ENCODE measurements around the gene ZNF174.
A peak's percentile ranks its signal among the peaks of the same experiment; 100 is the strongest.

Gene ZNF174

GRCh38 chr16:3400779-3401688, at the start of gene ZNF174, which contains the start of gene ZSCAN32:
TSS of gene ZNF174 (plus strand) at chr16:3401215. CDS start at chr16:3402005, 790 bp downstream.
TSS of gene ZSCAN32 (minus strand) at chr16:3401004. CDS start at chr16:3397557, 3,447 bp downstream.
- peak; percentile 84 for DNase-seq

GRCh38 chr16:3355589-3355988, 45.4 kb upstream of the ZNF174 start, which contains the start of gene OR2C1:
TSS of gene OR2C1 (plus strand) at chr16:3355889. CDS start at chr16:3355941, 52 bp downstream.
- no peak for DNase-seq

GRCh38 chr16:3356118-3356517, 44.9 kb upstream of the ZNF174 start:
- no peak for DNase-seq

- no peak for DNase-seq
Measured at GRCh38 chr16:3358871-3359270, 42.1 kb upstream of the ZNF174 start.

GRCh38 chr16:3362931-3363330, 38.1 kb upstream of the ZNF174 start:
- no peak for DNase-seq

GRCh38 chr16:3363793-3364192, 37.2 kb upstream of the ZNF174 start:
- DNase-seq = no peak

GRCh38 chr16:3364774-3365427, 36.1 kb upstream of the ZNF174 start:
- DNase-seq = peak; percentile 91

GRCh38 chr16:3369073-3369472, 31.9 kb upstream of the ZNF174 start:
- DNase-seq = no peak

GRCh38 chr16:3375680-3376079, 25.3 kb upstream of the ZNF174 start:
- no peak for DNase-seq

- no peak for DNase-seq
Measured at GRCh38 chr16:3377917-3378316, 23.1 kb upstream of the ZNF174 start.

- no peak for DNase-seq
Measured at GRCh38 chr16:3383045-3383448, 18.0 kb upstream of the ZNF174 start.

GRCh38 chr16:3388325-3388724, 12.7 kb upstream of the ZNF174 start:
- DNase-seq = no peak

GRCh38 chr16:3389663-3390338, 11.2 kb upstream of the ZNF174 start:
- DNase-seq = no peak

GRCh38 chr16:3400446-3400778, 603 bp upstream of the ZNF174 start:
- no peak for DNase-seq

GRCh38 chr16:3401719-3402397, 843 bp downstream of the ZNF174 start:
- DNase-seq = no peak

GRCh38 chr16:3408561-3409197, 7.7 kb downstream of the ZNF174 start:
- DNase-seq = no peak

GRCh38 chr16:3413730-3414379, 12.8 kb downstream of the ZNF174 start:
- DNase-seq = no peak

GRCh38 chr16:3431779-3432219, 30.8 kb downstream of the ZNF174 start:
- no peak for DNase-seq

- no peak for DNase-seq
Measured at GRCh38 chr16:3434373-3434772, 33.4 kb downstream of the ZNF174 start.

GRCh38 chr16:3439637-3440036, 38.6 kb downstream of the ZNF174 start:
- no peak for DNase-seq

GRCh38 chr16:3443108-3444031, 42.4 kb downstream of the ZNF174 start, which contains the start of the genes NAA60 and ZNF597:
TSS of gene NAA60 (plus strand) at chr16:3443680. CDS start at chr16:3476228, 32,548 bp downstream.
TSS of gene ZNF597 (minus strand) at chr16:3443504. CDS start at chr16:3443153, 351 bp downstream.
- DNase-seq = peak; percentile 53

All from NCI-H510A (cell line).